ENCODE measurements around the gene PTGFRN. TPM values are rescaled to one million over a fixed set of nuclear protein-coding genes. Genes with fewer than 3 reads are reported as not detected.

The PTGFRN gene
- total RNA-seq, 1 donor from 2014 or later, result 106 TPM

DNA sequence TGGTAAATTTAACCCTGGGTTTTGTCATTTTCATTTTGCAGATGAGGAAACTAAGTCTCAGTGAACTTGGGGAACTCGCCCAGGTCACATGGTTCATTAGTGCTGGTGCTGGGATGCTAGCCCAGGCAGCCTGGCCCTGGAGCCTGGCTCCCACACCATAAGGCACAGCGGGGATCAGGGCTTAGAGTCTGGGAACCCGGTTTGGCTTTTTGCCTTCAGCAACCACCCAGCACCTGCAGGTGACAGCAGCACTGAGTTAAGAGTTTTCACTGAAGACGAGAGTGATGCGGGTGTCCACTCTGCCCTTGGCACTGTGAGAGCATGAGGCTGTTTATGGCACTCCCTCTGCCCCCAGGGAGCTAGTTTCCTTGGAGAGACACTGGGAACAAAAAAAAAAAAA, 73.4 kb downstream of the PTGFRN start:
- Mint-ChIP-seq H3K27me3 (ENCODE audit: low read depth) (no peaks in the 10 kb centered on the region), H3K9me3 (peaks cover 6% of the 10 kb centered on the region), H3K36me3 (peaks cover 31% of the 10 kb centered on the region), H3K4me1 (peaks cover 15% of the 10 kb centered on the region), H3K4me3 (no peak overlapping the region), H3K27ac (no peak overlapping the region)
- DNase-seq (ENCODE audit: low spot score in 2 of 2, unreplicated experiment in 2 of 2), result no peak
- TF ChIP-seq, protein P1, sequence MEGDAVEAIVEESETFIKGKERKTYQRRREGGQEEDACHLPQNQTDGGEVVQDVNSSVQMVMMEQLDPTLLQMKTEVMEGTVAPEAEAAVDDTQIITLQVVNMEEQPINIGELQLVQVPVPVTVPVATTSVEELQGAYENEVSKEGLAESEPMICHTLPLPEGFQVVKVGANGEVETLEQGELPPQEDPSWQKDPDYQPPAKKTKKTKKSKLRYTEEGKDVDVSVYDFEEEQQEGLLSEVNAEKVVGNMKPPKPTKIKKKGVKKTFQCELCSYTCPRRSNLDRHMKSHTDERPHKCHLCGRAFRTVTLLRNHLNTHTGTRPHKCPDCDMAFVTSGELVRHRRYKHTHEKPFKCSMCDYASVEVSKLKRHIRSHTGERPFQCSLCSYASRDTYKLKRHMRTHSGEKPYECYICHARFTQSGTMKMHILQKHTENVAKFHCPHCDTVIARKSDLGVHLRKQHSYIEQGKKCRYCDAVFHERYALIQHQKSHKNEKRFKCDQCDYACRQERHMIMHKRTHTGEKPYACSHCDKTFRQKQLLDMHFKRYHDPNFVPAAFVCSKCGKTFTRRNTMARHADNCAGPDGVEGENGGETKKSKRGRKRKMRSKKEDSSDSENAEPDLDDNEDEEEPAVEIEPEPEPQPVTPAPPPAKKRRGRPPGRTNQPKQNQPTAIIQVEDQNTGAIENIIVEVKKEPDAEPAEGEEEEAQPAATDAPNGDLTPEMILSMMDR (IDR thresholded peaks at IDR 0.05; ENCODE audit: unreplicated experiment), result no peak

DNA sequence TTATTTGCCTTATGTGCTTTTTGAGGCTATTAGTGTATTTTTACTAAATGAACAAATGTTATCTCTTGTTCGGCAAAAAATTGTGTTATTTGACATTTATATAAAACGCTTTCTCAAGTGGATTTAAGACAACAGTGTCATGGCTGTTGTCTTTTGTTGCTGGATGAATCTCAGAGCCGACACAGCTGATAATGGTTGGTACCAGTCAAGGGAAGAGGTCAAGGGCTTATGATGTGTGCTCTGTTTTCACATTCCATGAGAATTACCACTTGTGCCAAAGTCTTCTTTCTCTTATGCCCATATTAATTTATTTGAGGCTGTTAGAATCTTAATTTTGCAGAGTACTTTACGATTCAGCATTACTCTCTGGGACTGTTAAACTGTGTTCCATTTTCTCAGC, 74.0 kb downstream of the PTGFRN start:
- Mint-ChIP-seq H3K27me3 (ENCODE audit: low read depth) (no peaks in the 10 kb centered on the region), H3K36me3 (peaks cover 37% of the 10 kb centered on the region), H3K9me3 (peaks cover 6% of the 10 kb centered on the region), H3K4me1 (peaks cover 20% of the 10 kb centered on the region), H3K4me3 (no peak overlapping the region), H3K27ac (no peak overlapping the region)
- TF ChIP-seq, protein P1 (IDR thresholded peaks at IDR 0.05; ENCODE audit: unreplicated experiment), result no peak
- DNase-seq (ENCODE audit: low spot score in 2 of 2, unreplicated experiment in 2 of 2), result no peak

DNA sequence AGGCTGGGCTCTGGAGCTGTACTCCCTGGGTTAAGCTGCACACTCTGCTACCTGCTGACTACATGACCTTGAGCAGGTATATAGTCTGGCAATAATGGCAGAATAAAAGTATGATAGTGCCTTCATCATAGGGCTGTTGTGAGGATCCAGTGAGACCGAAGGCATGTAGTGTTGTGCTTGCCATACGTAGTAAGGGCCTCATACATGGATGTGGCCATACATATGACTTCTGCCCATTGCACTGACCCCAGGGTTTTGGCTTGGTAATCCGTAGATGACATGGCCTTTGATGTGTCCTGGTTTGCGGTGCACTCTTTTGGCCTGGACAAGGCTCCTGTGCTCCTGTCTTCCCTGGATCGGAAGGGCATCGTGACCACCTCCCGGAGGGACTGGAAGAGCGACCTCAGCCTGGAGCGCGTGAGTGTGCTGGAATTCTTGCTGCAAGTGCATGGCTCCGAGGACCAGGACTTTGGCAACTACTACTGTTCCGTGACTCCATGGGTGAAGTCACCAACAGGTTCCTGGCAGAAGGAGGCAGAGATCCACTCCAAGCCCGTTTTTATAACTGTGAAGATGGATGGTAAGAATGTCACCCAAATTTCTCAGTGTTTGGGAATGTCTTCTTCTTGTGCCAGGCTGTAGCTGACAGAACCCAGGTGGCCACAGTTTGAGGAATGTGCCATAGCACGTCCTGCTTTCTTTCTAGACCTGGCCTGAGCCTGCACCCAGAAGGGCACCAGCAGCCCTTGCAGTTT, 74.9 kb downstream of the PTGFRN start:
- no peak overlapping the region for H3K4me3 Mint-ChIP-seq
- DNase-seq (ENCODE audit: low spot score in 2 of 2, unreplicated experiment in 2 of 2), result no peak
- no peaks in the 10 kb centered on the region for H3K9me3 Mint-ChIP-seq

DNA sequence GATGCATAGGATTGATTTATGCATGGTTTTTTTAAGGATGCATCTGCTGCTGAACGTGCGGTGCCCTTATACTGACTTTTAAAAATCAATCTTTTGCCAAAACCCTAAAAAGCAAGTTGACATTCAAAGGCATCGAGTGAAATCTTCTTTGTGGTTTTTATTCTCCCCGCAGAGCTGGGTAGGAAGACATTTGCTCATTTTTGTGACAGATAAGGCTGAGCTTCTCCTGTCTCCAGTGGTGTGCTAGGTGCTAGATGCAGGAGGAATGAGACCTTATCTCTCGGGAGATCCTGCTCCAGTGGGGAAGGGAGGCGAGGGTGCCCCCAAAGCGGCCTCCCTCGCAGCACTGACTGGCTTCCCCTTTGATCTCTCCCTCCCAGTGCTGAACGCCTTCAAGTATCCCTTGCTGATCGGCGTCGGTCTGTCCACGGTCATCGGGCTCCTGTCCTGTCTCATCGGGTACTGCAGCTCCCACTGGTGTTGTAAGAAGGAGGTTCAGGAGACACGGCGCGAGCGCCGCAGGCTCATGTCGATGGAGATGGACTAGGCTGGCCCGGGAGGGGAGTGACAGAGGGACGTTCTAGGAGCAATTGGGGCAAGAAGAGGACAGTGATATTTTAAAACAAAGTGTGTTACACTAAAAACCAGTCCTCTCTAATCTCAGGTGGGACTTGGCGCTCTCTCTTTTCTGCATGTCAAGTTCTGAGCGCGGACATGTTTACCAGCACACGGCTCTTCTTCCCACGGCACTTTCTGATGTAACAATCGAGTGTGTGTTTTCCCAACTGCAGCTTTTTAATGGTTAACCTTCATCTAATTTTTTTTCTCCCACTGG, 76.9 kb downstream of the PTGFRN start:
- Mint-ChIP-seq H3K4me1 (peaks cover 21% of the 10 kb centered on the region), H3K9me3 (peaks cover 3% of the 10 kb centered on the region), H3K36me3 (peaks cover 45% of the 10 kb centered on the region), H3K27me3 (ENCODE audit: low read depth) (no peaks in the 10 kb centered on the region), H3K27ac (no peak overlapping the region), H3K4me3 (no peak overlapping the region)
- no peak for DNase-seq (ENCODE audit: low spot score in 2 of 2, unreplicated experiment in 2 of 2)
- TF ChIP-seq, protein P1 (IDR thresholded peaks at IDR 0.05; ENCODE audit: unreplicated experiment), result no peak

More for the DNA sequence above, 74.9 kb downstream of the PTGFRN start:
- H3K36me3 Mint-ChIP-seq, result peaks cover 32% of the 10 kb centered on the region
- no peaks in the 10 kb centered on the region for H3K27me3 Mint-ChIP-seq (ENCODE audit: low read depth)
- H3K4me1 Mint-ChIP-seq, result peaks cover 21% of the 10 kb centered on the region
- H3K27ac Mint-ChIP-seq, result no peak overlapping the region
- TF ChIP-seq, protein P1 (IDR thresholded peaks at IDR 0.05; ENCODE audit: unreplicated experiment), result no peak

DNA sequence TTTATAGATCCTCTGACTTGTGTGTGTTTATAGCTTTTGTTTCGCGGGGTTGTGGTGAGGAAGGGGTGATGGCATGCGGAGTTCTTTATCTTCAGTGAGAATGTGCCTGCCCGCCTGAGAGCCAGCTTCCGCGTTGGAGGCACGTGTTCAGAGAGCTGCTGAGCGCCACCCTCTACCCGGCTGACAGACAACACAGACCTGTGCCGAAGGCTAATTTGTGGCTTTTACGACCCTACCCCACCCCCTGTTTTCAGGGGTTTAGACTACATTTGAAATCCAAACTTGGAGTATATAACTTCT, 77.5 kb downstream of the PTGFRN start:
- no peak for DNase-seq (ENCODE audit: low spot score in 2 of 2, unreplicated experiment in 2 of 2)
- TF ChIP-seq, protein P1 (IDR thresholded peaks at IDR 0.05; ENCODE audit: unreplicated experiment), result no peak
- no peak overlapping the region for H3K27ac Mint-ChIP-seq
- H3K9me3 Mint-ChIP-seq, result peaks cover 6% of the 10 kb centered on the region
- peaks cover 50% of the 10 kb centered on the region for H3K36me3 Mint-ChIP-seq
- peaks cover 21% of the 10 kb centered on the region for H3K4me1 Mint-ChIP-seq
- no peaks in the 10 kb centered on the region for H3K27me3 Mint-ChIP-seq (ENCODE audit: low read depth)
- H3K4me3 Mint-ChIP-seq, result no peak overlapping the region
